Activated T-helper 1 cell treated with anti-CD3 and anti-CD28 coated beads, Interleukin-12 subunit alpha, Interleukin-12 subunit beta, Interleukin-2, Interleukin-4 antibody, amounts not matched to agents 30 ng/mL and 10 ng/mL and 1 ng/mL, durations not matched to agents 14 hours and 24 hours and 36 hours (primary cell): Measurements from ENCODE around the gene GBF1. TPM values are rescaled to one million over a fixed set of nuclear protein-coding genes. Genes with fewer than 3 reads are reported as not detected.
"Not testable (repeated sequence)": the region's sequence is repeated elsewhere in the genome, so short reads cannot be mapped to it uniquely, and the experiment has no call there.

Source experiments
- DNase-seq: peaks from one replicate; pipeline ENCODE4 v3.0.0; 2021; ENCODE audit warnings: low spot score
- H3K27ac Mint-ChIP-seq: one replicate; pipeline ENCODE4 v1.8.0; 2021; ENCODE audit warnings: mild to moderate bottlenecking, mixed read lengths
- H3K27me3 Mint-ChIP-seq: one replicate; pipeline ENCODE4 v1.8.0; 2022; ENCODE audit warnings: mild to moderate bottlenecking, moderate library complexity, mixed read lengths; ENCODE audit not compliant: insufficient read depth
- H3K36me3 Mint-ChIP-seq: one replicate; pipeline ENCODE4 v1.8.0; 2021; ENCODE audit warnings: low read depth, mixed read lengths
- H3K4me1 Mint-ChIP-seq: one replicate; pipeline ENCODE4 v1.8.0; 2021; ENCODE audit warnings: low read depth, mixed read lengths
- H3K4me3 Mint-ChIP-seq: one replicate; pipeline ENCODE4 v1.8.0; 2021; ENCODE audit warnings: mild to moderate bottlenecking, moderate library complexity, mixed read lengths
- H3K9me3 Mint-ChIP-seq: one replicate; pipeline ENCODE4 v1.8.0; 2021; ENCODE audit warnings: mixed read lengths
- intact Hi-C: fragments of 100-400 bp; cut with micrococcal nuclease; formaldehyde crosslinking; loops from one replicate; pipeline ENCODE4 v1.15.1; 2024
- total RNA-seq: library from RNA; stranded (reverse); gene quantifications from 2 replicates; pipeline ENCODE4 v1.2.3, GENCODE V29; 2022

The GBF1 gene, protein sequence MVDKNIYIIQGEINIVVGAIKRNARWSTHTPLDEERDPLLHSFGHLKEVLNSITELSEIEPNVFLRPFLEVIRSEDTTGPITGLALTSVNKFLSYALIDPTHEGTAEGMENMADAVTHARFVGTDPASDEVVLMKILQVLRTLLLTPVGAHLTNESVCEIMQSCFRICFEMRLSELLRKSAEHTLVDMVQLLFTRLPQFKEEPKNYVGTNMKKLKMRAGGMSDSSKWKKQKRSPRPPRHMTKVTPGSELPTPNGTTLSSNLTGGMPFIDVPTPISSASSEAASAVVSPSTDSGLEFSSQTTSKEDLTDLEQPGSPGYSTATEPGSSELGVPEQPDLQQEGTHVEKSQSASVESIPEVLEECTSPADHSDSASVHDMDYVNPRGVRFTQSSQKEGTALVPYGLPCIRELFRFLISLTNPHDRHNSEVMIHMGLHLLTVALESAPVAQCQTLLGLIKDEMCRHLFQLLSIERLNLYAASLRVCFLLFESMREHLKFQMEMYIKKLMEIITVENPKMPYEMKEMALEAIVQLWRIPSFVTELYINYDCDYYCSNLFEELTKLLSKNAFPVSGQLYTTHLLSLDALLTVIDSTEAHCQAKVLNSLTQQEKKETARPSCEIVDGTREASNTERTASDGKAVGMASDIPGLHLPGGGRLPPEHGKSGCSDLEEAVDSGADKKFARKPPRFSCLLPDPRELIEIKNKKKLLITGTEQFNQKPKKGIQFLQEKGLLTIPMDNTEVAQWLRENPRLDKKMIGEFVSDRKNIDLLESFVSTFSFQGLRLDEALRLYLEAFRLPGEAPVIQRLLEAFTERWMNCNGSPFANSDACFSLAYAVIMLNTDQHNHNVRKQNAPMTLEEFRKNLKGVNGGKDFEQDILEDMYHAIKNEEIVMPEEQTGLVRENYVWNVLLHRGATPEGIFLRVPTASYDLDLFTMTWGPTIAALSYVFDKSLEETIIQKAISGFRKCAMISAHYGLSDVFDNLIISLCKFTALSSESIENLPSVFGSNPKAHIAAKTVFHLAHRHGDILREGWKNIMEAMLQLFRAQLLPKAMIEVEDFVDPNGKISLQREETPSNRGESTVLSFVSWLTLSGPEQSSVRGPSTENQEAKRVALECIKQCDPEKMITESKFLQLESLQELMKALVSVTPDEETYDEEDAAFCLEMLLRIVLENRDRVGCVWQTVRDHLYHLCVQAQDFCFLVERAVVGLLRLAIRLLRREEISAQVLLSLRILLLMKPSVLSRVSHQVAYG (N-terminal part only)
- total RNA-seq, result 46.7 TPM in 2 replicates

DNA sequence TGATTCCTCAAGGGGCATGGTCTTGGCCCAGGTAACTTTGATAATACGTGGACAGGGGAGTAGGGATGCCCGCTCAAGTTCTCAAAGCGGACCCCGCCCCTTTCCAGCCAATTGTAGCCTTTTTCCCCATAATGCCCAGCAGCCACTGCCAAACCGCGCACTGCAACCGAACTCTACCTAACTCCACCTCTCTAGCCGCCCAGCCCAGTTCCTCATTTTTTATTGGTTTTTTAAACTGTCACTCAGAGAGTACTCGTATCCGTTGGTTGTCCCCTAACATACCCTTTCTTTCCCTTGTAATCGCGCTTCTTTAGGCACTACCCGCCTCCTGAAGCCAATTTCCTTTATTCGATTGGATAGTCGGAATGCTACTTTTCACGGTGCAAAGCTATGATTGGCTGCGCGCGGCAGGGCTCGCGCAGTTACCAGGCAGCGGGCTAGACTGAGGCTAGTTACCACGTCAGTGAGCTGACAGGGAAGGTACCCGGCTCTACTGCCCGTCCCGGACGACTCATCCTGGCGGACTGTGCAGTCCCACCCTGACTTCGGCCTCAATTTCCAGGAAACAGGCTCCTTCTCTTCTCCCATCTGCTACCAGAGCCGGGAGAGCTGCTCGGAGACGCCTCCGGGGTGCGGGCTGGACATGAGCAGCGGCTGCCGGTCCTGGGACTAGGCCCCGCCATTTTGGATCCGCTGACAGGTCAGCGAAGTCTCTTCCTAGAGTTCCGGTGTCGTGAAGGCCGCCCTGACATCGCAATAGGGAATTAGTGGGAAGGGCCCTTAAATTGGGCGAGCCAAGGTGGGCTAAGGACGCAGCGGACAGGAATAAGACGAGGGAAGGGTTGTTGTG lies at the start of gene GBF1:
GBF1 (plus strand) TSS at position 451 of the 850 bp plus-strand sequence. CDS start 13,407 bp downstream, outside the sequence.
- peaks cover 9% of the 10 kb centered on the region for H3K27me3 Mint-ChIP-seq
- H3K27ac Mint-ChIP-seq, result peak within 1 kb of the TSS; percentile 91
- intact Hi-C loops, result loop anchor here (1.0 to 10.0 kb wide), 13 partner anchors 14 to 469 kb away; partner anchors contain the start of genes ACTR1A, ARL3, ARMH3 and CUEDC2
- H3K4me3 Mint-ChIP-seq, result peak within 1 kb of the TSS; percentile 96
- peak; percentile 90 for DNase-seq
- peaks cover 38% of the 10 kb centered on the region for H3K4me1 Mint-ChIP-seq
- H3K9me3 Mint-ChIP-seq, result no peaks in the 10 kb centered on the region
- peaks cover 17% of the 10 kb centered on the region for H3K36me3 Mint-ChIP-seq

DNA sequence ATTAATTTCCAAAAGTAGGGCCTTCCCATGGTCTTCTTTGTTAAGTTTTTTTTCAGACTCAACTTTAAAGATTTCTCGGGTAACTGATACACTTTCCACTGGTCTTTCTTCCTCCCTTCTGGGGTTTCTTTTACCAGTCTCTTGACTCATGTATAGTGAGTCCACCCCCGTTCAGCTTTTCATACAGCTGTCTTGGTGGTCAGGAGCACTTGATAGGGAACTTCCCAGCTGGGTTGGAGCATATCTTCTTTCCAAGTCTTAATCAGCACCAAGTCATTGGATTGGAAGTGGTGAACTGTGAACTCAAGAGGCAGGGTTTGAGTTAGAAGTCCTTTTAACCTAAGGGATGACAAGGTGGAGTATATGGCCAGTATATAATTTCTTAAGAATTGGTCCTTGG lies 48.4 kb upstream of the GBF1 start:
- Mint-ChIP-seq H3K9me3 (peaks cover 16% of the 10 kb centered on the region), H3K4me1 (peaks cover 8% of the 10 kb centered on the region), H3K27me3 (no peaks in the 10 kb centered on the region), H3K27ac (peak overlapping the region; percentile 79), H3K36me3 (peaks cover 6% of the 10 kb centered on the region), H3K4me3 (no peak overlapping the region)
- intact Hi-C loops, result loop anchor here (1.0 kb wide), 2 partner anchors 8 to 198 kb away; partner anchors contain the start of gene NFKB2
- DNase-seq, result no peak

DNA sequence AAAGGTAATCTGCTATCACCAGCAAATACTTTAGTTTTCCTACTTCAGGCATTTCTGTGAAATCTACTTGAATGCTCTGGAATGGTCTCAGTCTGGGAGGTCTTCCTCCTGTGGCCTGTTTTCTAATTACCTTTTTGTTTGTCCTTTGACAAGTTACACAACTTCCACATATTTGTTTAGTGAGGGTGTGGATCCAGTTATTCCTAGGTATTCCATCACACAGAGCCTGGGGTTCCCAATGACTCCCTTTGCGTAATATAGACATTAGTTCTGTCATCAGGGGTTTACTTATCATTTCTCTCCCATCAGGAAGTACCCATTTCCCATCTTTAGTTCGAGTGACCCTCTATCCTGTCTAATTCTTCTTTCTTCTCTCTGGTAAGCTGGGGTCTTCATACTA lies 47.3 kb upstream of the GBF1 start:
- DNase-seq, result no peak
- Mint-ChIP-seq H3K27ac (no peak overlapping the region), H3K9me3 (peaks cover 6% of the 10 kb centered on the region), H3K36me3 (no peaks in the 10 kb centered on the region), H3K27me3 (no peaks in the 10 kb centered on the region), H3K4me1 (peaks cover 16% of the 10 kb centered on the region), H3K4me3 (no peak overlapping the region)
- intact Hi-C loops, result no loop called here

DNA sequence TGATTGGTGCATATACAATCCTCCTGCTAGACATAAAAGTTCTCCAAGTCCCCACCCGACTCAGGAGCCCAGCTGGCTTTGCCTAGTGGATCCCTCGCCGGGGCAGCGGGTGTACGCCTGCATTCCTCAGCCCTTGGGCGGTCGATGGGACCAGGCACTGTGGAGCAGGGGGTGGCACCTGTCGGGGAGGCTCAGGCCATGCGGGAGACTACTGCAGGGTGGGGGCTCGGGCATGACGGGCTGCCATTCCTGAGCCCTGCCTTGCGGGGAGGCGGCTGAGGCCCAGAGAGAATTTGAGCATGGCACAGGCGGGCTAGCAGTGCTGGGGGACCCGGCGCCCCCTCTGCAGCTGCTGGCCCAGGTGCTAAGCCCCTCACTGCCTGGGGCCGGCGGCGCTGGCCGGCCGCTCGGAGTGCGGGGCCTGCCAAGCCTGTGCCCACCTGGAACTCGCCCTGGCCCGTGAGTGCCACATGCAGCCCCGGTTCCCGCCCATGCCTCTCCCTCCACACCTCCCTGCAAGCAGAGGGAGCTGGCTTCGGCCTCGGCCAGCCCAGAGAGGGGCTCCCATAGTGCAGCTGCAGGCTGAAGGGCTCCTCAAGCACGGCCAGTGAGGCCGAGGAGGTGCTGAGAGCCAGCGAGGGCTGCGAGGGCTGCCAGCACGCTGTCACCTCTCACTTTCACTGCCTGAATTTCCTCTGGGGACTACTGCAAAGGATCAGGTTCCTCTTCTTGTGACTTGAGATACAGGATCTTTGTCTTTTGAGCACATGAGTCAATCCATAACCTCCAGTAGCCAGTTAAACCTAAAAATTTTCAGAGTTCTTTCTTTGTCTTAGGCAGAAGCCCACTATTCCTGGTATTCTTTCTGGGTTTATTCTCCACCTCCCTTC lies 44.3 kb upstream of the GBF1 start:
- H3K27ac Mint-ChIP-seq, result no peak overlapping the region

DNA sequence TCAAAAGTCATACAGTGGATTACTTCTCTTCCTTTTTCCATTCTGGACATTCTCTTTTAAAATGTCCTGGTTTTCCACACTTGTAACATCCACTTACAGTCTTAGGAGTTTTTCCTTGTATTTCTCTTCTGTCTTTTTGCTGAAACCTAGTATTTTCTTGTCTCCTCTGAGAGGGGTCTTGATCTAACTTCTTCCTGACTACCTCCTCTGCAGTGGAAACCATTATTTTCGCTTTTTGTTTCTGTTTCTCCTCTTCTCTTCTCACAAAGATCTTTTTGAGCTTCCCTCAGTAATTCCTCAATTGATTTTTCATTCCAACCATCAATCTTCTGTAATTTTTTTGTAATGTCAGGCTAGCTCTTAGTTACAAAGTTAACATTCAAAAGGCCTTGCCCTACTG lies 42.9 kb upstream of the GBF1 start:
- Mint-ChIP-seq H3K9me3 (no peaks in the 10 kb centered on the region), H3K4me3 (no peak overlapping the region), H3K27ac (peak overlapping the region; percentile 20), H3K27me3 (no peaks in the 10 kb centered on the region), H3K4me1 (peaks cover 7% of the 10 kb centered on the region), H3K36me3 (no peaks in the 10 kb centered on the region)
- DNase-seq, result no peak
- intact Hi-C loops, result no loop called here

More for the DNA sequence above, 44.3 kb upstream of the GBF1 start:
- H3K27me3 Mint-ChIP-seq, result no peaks in the 10 kb centered on the region
- no peaks in the 10 kb centered on the region for H3K9me3 Mint-ChIP-seq
- no peaks in the 10 kb centered on the region for H3K36me3 Mint-ChIP-seq
- intact Hi-C loops, result no loop called here
- H3K4me1 Mint-ChIP-seq, result peaks cover 16% of the 10 kb centered on the region
- no peak for DNase-seq
- no peak overlapping the region for H3K4me3 Mint-ChIP-seq

DNA sequence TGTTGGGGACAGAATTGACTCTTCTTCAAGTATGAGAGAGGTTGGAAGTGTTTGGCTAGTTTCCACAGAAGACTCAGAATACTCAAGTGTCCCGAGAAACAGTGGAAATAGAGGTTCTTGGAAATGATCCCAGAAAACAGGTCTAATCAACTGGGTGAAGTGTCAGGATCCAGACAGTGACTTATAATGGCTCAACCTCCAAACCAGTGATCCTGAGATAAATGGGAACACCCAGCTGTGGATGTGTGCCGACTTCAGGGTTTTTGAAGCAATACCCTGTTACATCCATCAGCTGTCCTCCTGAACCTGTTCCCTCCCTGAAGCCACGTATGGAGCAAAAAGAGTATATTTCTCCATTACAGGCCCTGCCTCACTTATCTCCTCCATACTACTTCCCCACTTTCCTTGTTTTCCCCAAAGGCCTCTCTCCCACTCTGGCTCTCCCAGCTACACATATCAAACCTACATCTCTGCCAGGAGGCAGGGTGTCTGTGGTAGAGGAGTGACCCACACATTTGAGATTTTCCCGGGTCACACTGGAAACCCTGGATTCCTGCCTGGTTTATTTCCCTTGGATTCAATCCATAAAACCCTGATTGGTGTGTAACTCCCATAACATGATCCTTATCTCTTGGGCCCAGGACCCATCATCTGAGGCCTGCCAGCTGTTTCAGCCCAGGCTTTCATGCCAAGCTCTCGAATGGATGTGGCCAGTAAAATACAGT lies 36.9 kb upstream of the GBF1 start:
- no peaks in the 10 kb centered on the region for H3K27me3 Mint-ChIP-seq
- no peaks in the 10 kb centered on the region for H3K36me3 Mint-ChIP-seq
- H3K9me3 Mint-ChIP-seq, result no peaks in the 10 kb centered on the region
- H3K27ac Mint-ChIP-seq, result no peak overlapping the region
- no peak for DNase-seq
- H3K4me3 Mint-ChIP-seq, result no peak overlapping the region
- no peaks in the 10 kb centered on the region for H3K4me1 Mint-ChIP-seq
- intact Hi-C loops, result no loop called here

DNA sequence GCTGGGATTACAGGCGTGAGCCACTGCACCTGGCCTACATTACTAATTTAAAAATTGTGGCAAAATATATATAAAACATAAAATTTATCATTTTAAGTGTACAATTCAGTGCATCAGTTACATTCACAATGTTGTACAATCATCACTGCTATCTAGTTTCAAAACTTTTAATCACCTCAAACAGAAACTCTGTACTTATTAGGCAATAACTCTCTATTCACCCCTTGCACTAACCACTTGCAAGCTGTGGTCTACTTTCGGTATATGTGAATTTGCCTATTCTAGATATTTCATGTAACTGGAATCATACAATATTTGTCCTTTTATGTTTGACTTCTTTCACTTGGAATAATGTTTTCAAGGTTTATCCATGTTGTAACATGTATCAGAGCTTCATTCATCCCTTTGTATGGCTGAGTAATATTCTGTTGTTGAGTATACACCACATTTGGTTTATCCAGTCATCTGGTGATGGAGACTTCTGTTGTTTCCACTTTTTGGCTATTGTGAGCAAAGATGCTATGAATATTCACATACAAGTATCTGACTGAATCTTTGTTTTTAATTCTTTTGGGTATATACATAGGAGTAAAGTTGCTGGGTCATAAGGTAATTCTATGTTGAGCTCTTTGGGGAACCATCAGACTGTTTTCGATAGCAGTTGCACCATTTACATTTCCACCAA lies 33.6 kb upstream of the GBF1 start:
- Mint-ChIP-seq H3K27ac (no peak overlapping the region), H3K4me3 (no peak overlapping the region), H3K27me3 (peaks cover 1% of the 10 kb centered on the region), H3K36me3 (no peaks in the 10 kb centered on the region), H3K9me3 (no peaks in the 10 kb centered on the region), H3K4me1 (no peaks in the 10 kb centered on the region)
- intact Hi-C loops, result no loop called here
- no peak for DNase-seq

DNA sequence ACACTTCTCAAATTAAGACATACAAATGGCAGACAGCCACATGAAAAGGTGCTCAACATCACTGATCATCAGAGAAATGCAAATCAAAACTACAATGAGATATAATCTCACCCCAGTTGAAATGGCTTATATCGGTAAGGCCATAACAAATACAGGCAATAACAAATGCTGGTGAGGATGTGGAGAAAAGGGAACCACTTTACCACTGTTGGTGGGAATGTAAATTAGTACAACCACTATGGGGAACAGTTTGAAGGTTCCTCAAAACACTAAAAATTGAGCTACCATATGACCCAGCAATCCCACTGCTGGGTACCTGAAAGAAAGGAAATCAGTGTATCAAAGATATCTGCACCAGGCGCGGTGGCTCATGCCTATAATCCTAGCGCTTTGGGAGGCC lies 31.7 kb upstream of the GBF1 start:
- H3K9me3 Mint-ChIP-seq, H3K27me3 Mint-ChIP-seq, H3K4me3 Mint-ChIP-seq, DNase-seq, H3K4me1 Mint-ChIP-seq, H3K36me3 Mint-ChIP-seq, H3K27ac Mint-ChIP-seq, intact Hi-C loops: not testable (repeated sequence)

DNA sequence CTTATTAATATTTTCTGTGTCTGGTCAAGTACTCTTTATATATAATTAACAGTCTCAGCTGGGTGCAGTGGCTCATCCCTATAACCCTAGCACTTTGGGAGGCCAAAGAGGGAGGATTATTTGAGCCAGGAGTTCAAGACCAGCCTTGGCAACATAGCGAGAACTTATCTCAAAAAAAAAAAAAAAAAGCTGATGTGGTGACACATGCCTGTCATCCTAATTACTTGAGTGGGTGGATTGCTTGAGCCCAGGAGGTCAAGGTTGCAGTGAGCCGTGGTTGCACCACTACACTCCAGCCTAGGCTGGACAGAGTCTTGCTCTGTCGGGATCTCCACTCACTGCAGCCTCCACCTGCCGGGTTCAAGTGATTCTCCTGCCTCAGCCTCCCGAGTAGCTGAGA lies 26.0 kb upstream of the GBF1 start:
- H3K27me3 Mint-ChIP-seq, result peaks cover 29% of the 10 kb centered on the region

DNA sequence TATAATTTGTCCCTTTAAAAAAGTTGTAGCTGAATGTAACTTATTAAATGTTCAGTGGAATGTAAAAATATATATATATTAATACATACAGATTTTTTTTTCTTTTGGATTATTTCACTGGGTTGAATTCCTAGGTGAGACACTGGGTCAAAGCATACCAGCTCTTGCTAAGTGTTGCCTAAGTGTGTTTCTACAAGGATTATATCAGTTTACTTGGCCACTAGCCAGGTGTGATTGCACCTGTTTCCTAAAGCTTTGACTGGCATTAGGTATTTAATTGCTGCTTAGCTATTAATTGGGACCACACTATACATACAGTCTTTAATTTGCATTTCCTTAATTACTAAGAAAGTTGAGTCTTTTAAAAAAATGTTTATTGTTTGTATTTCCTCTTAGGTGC lies 24.7 kb upstream of the GBF1 start:
- intact Hi-C loops, result no loop called here
- Mint-ChIP-seq H3K4me3 (no peak overlapping the region), H3K36me3 (no peaks in the 10 kb centered on the region), H3K27ac (no peak overlapping the region), H3K27me3 (peaks cover 28% of the 10 kb centered on the region), H3K9me3 (no peaks in the 10 kb centered on the region), H3K4me1 (peaks cover 2% of the 10 kb centered on the region)
- no peak for DNase-seq

More for the DNA sequence above, 26.0 kb upstream of the GBF1 start:
- Mint-ChIP-seq H3K27ac (no peak overlapping the region), H3K4me1 (no peaks in the 10 kb centered on the region), H3K4me3 (no peak overlapping the region), H3K9me3 (no peaks in the 10 kb centered on the region), H3K36me3 (no peaks in the 10 kb centered on the region)
- intact Hi-C loops, result no loop called here
- no peak for DNase-seq
